HG02623 (cell line): ENCODE measurements around the gene SEMA4G.

Source experiments
- ATAC-seq: cut with Tn5 transposase; IDR thresholded peaks from one replicate; pipeline ENCODE4 v1.9.1; 2021; ENCODE audit warnings: moderate library complexity; ENCODE audit not compliant: unreplicated experiment

SEMA4G gene

GRCh38 chr10:100987685-100988049 is 18.4 kb downstream of the SEMA4G start:
- no peak for ATAC-seq

DNA sequence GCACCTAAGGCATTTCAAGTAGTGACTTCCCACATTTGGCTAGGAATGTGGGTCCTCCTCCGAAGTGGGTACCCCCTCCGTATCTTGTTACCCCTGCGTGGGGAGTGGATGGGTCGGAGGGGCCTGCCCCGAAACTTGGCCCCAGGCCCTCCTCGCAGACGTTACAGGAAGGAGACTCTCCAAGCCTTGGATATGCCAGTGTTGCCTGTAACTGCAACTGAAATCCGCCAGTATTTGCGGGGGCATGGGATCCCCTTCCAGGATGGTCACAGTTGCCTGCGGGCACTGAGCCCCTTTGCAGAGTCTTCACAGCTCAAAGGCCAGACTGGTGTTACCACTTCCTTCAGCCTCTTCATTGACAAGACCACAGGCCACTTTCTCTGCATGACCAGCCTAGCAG is 18.9 kb downstream of the SEMA4G start:
- ATAC-seq: no peak

DNA sequence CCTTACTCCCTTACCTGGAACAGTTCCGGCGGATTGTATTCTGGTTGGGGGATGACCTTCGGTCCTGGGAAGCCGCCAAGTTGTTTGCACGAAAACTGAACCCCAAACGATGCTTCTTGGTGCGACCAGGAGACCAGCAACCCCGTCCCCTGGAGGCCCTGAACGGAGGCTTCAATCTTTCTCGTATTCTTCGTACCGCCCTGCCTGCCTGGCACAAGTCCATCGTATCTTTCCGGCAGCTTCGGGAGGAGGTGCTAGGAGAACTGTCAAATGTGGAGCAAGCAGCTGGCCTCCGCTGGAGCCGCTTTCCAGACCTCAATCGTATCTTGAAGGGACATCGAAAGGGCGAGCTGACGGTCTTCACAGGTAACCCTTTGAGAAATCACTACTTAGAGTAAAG is 19.8 kb downstream of the SEMA4G start:
- ATAC-seq: no peak

GRCh38 chr10:100993986-100994708 is 24.8 kb downstream of the SEMA4G start:
- ATAC-seq: no peak

DNA sequence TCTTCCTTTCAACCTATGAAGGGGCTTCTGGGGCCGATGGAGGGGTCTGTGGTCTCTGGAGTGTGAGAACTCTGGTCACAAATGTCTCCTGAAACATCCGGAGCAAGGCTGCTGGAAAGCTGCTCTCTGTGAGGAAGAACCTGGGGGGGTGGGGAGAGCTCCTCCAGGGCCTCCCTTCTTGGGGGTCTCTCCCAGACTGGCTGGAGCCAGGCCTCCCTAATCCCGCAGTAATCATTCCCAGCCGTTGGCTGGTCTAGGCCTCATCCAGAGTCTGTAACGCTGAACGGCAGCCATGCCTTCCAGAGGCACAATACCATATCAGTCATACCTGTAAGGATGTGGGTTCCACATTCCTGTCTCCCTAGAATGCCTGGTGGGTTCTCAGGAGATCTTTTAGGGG is 25.9 kb downstream of the SEMA4G start:
- ATAC-seq: no peak

DNA sequence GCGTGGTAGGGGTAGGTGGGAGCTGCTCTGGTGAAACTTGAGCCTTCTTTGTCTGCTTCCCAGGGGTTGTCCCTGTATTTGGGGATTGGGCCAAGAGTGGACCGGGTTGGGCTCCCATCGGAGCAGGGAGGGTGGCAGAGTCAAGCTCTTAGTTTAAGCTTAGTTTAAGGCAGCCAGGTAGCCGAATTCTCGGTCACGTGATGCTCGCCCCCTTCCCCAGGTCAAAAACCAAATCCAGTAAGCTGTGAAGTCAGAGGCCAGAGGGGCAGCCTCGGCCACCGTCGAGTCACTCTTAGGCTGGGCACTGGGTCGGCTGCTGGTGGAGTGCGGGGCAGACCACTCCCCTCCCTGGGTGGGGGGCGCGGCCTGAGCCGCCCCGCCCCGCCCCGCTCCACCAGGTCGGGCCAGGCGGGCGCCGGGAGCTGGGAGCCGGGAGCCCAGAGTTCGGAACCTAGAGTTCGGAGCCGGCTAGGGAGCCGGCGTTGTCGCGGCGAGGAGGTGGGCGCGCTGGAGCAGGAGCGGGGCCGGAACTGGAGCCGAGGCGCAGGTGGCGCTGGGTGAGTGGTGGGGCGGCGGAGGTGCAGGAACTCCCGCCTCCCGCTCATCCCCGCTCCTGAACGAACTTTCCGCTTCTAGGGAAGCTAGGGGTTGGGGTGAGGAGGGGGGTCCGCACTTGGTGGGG is 27.5 kb downstream of the SEMA4G start:
- ATAC-seq: no peak

GRCh38 chr10:100997360-100998182 is 28.3 kb downstream of the SEMA4G start:
- no peak for ATAC-seq

- ATAC-seq: no peak
These were observed 29.1 kb downstream of the SEMA4G start for GRCh38 chr10:100998183-100998990.

GRCh38 chr10:100998991-100999741 is 29.9 kb downstream of the SEMA4G start:
- ATAC-seq: peak; percentile 29

DNA sequence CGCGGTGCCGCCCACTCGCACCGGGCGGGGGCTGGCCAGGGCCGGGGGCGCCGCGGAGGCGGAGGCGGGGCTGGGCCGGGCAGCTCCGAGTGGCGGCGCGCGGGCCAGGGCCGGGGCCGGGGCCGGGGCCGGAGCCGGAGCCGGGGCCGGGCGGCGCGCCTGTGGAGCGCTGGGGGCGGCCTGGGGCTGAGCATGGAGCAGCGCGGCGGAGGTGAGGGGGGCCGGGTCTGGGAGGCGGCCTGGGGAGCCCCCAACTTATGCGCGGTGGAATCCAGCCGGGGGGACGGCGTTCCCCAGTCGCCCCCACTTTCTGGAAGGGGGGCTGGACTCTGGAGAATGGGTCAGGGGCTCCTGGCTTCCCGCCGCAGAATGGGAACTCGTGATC is 30.4 kb downstream of the SEMA4G start, which contains the start of gene LZTS2:
TSS of gene LZTS2 (plus strand) at position 67 of the 385 bp plus-strand sequence. CDS start 2,731 bp downstream, outside the sequence.
- ATAC-seq: peak; percentile 11

DNA sequence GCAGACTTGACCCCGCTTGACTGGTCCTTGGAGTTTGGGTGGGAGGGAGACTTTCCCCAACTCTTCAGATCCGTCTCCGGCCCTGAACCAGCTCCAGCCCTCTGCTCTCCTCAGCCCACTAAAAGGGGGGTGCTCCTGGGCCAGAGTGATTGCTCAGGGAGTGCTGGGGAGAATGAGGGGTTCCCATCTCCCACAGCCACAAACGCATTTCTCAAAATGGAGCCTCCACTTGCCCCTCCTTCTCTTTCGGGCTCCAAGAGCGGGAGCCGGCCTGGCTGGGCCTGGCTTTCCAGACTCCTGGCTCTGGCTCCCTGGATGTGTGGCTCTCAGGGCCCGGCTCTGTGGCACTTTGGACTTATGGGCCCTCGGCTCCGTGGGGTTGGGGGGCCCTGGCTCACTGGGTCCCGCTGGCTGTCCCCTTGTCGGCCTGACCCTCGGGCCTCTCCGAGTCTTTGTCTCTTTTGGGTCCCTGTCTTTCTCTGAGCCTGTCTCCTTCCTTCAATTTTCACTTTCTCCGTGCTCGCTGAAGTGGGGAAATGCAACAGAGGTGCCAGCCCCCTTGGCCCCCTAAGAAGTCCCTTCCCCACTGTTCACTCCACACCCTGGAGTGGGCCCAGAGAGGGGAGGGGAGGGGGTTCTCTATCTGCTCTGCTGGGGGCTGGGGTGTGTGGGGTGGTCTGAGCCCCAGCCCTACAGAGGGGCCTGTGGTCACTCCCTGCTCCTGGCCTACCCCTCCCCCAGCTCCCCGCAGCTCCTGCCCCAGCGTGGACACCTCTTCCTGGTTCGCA is 31.0 kb downstream of the SEMA4G start:
- no peak for ATAC-seq

- ATAC-seq: no peak
These were observed 31.8 kb downstream of the SEMA4G start for GRCh38 chr10:101000915-101001658.

DNA sequence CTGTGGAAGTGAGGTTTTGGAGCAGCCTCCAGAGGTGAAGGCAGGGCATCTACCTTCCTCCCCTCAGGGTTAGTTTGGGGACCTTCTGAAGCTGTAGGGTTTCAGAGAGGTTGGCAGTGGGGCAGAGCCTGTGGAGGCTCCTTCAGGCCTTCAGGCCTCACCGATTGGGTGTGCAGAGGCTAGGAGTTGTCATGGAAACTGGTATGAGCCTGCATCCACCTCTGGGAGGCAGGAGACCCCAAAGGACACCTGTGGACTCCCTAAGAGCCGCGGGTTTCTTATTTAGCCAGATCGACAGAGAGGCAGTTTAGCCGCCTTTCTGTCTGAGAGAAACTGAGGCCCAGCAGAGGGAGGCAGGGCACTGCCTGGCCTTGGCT is 32.3 kb downstream of the SEMA4G start:
- no peak for ATAC-seq

- ATAC-seq: no peak
These were observed 33.2 kb downstream of the SEMA4G start for GRCh38 chr10:101002456-101002855.

- ATAC-seq: no peak
These were observed 34.4 kb downstream of the SEMA4G start for GRCh38 chr10:101003639-101004206.

GRCh38 chr10:101005361-101005760 is 36.1 kb downstream of the SEMA4G start:
- ATAC-seq: no peak

- no peak for ATAC-seq
These were observed 36.7 kb downstream of the SEMA4G start for GRCh38 chr10:101005869-101006567.

GRCh38 chr10:101006593-101007098 is 37.3 kb downstream of the SEMA4G start:
- ATAC-seq: no peak
